ENCODE results near the gene RET.

Gene RET

DNA sequence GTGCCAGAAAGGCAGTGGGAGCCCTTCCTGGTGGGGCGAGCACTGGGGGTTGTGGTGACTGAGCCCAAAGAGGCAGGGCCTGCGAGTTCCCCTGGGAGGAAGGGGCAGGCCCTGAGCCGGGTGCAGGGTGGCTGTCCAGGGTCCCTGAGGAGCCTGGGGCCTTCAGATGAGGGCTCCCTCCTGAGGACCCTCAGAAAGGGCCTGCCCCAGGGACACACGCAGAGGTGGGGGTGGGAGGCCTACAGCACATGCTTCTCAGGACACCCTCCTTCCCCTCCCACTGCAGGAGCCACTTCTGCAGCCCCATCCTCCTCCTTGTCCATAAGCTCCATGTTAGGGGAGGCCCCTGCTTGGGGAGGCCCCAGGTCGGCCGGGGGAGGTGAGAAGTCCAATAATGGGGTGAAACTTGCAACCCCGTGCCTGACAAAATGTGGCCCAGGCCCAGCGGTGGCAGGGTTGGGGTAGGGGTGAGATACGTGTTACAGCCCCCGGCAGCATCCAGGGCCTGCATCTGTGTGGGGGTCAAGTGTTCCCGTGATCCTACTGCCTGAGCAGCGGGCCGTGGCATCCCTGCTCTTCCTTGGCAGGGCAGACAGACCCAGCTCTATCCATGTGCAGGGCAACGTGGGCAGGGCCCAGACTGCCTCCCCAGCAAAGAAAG is 31.8 kb upstream of the RET start:
- DNase-seq = no peak

DNA sequence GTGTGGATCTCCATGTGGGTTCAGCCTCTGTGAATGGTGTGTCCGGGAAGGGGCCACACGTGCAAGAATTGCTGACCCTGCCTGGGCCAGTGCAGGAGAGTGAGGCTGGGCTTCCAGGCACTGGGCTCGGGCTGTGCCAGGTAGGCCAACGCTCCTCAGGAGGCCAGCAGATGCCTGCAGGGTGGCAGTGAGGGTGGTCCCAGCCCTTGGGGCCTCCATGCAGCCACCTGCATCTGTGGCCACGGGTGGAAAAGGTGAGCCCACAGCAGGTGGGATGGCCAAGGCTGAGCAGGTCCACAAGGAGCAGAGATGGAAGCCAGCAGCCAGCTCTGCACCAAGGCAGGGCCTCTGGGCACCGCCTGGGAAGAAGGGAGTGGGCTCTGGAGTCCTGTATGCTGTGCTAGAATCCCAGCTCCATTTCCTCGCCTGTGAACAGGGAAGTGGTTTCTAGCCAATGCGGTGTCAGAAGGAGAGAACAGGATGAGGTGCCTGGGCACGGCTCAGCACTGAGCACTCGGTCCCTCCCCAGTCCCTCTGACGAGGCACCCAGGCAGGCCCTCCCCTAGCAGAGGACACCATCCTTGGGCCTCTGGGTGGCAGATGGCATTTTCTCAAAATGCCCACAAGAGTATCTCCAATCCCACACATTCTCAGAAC is 31.1 kb upstream of the RET start:
- no peak for DNase-seq

DNA sequence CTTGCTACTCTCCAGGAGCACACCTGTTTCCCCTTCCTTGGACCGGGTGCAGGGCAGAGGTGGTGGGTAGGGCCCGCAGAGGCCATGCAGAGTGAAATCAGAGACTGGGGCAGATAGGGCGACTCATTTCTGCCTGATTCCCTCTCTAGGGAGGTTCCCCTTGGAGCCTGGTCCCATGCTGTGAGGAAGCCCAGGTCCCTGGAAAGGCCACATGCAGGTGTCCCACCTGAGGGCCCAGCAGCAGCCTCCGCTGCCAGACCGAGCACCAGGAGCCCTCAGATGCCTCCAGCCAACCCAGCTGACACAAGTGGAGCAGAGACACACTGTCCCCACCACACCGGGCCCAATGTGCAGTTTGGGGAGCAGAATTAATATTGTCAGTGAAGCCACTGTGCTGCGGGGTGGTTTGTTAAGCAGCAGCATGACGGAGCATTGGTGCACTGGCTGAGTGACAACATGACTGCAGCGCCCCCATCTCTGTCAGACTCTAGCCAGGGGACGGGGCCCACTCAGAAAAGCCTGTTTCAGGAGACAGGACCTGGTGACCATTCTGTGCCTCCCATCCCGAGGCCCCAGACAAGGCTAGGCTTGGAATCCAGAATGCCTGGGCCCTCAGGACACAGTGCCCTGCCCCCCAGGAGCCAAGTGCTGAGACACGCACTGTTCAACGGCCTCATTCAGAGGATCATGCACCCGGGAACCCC is 30.4 kb upstream of the RET start:
- DNase-seq = no peak

DNA sequence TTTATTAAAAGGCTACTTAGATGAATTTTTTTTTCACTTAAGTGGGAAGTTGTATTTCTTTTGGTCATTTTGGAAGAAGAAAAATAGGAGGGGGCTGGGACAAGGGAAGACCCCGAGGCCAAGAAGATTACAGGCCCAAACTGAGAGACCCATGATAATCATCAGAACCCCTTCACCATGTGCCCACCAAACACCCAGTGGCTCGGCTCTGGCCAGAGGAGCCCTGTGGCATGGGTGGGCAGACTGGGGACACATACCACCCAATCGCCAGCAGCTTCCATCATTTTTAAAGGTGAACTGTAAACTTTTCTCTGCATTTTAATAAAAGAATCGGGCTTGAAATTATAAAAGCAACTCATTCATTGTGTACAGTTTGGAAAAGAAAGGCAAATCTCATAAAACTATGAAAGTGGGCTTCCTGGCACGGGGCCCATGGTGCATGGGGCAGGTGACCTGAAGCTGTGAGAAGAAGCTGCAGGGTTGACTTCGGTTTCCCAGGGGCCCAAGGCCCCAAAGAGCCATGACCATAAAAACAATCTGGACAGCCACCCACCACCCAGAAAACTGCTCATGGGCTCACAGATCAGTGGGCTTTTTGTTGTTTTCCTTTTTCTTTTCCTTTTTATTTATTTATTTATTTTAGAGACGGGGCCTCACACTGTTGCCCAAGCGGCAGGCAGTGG is 29.4 kb upstream of the RET start:
- DNase-seq = no peak

DNA sequence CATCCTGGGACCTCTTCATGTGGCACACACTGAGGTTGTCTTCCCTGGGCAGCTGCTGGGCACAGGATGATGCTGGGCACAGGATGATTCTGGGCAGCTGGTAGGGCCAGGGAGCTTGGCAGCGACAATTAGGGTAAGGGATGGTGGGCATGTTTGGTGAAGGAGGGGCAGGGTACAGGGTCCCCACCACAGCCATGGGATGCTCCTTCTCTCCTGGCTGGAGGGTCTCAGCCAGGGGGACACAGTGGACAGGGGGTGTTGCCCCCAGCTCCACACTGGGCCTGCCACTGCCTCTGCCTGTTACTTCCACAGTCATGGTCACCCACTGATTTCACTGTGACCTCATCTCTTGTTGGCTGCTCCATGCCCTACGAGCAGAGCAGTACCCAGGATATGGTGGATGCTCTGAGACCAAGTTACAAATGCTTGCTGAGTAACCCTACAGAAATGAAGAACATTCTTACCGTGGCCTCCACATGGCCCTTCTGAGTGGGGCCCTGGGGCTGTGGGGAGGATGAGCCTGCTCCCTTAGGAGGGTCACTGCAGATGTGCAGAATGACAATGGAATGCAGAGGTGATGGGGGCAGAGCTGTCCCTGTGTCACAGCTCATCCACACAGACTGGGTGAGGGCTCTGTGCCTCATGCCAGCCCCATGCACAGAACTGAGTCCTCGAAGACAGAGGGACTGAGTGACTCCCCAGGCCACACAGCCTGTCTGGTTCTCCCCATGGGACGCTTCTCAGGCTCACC is 28.4 kb upstream of the RET start:
- DNase-seq = no peak

DNA sequence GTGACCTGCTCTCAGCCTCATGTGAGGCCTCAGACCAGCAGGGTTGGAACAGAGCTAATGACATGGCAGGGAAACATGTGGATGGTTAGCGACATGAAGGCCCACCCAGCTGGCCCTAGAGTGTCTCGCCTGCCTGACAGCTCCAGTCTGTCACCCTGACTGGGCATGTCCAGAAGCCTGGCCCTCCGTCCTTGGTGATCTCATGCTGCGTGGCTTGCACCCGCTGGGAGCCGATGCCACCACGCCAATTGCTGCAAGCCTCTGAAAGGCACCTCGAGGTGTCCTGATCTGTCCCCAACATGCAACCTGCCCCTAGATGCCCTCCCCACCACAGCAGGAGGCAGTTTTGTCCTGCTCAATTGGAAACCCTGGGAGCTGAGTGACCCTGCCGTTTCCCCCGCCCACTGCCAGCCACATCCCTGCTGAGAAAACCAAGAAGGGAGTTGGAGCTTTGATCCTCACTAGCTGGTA is 27.8 kb upstream of the RET start:
- no peak for DNase-seq

DNA sequence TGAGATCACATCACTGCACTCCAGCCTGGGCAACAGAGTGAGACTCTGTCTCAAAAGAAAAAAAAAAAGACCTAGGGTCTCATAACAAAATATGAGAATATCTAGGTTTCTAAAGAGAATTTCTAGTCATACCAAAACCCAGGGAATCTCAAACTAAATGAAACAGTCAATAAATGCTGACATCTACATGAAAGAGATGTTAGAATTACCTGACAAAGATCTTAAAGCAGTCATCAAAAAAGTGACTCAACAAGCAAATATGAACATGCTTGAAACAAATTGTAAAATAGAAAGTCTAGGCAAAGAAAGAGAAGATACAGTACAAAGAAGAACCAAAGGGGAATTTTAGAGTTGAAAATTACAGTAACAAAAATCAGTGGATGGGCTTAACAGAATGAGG is 26.9 kb upstream of the RET start:
- no peak for DNase-seq

DNA sequence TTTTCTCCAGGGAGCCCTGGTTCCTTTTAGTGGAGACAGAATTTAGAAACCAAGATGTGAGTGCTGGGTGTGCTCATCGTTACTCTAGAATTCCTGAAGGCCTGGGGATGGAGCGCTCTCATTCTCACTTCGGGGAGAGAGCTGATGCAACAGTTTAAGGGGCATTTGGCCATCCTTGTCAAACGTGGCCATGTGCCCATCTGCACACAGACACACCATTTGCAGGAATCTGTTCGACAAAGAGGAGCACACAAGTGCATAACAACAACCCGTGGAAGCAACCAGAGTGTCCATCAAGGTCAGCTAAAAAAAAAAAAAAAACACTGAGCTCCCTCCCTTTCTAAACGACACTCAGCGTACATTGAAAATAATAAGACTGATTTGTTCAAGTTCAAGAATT is 23.0 kb upstream of the RET start:
- DNase-seq = no peak

DNA sequence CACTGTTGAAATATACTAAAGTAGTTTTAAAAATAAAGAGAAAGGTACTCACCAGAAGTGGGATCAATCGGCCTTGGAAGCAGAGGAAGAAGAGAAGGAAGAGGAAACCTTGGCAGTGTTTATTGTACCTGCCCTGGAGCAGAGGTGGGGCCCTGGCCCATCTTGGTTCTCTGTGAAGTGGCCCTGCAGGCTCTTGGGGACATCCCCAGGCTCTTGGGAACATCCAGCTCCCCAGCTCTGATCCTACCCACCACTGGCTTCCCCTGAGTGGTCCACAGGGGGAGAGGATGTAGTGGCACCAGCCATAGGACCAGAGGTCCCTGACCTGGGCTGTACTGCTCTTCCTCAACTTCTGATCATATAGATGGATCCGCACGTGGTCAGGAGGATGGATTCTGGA is 22.3 kb upstream of the RET start:
- DNase-seq = no peak

DNA sequence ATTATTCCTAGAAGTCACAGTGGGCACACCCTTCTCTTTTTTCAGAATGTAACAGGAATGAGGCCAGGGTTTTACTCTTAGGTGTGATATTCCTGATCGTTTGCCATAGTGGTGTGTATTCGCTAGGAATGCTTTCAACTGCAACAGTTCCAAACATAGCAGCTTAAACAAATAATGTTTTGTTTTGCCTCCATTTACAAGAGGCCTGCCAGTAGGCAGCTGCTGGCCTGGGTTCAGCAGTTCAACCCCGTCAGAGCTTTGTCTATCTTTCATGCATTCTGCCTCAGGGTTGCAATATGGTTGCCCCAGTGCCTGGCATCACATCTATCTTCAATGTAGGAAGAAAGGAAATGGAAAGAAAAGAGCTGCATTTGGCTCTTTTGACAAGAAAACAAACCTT is 21.7 kb upstream of the RET start:
- no peak for DNase-seq

DNA sequence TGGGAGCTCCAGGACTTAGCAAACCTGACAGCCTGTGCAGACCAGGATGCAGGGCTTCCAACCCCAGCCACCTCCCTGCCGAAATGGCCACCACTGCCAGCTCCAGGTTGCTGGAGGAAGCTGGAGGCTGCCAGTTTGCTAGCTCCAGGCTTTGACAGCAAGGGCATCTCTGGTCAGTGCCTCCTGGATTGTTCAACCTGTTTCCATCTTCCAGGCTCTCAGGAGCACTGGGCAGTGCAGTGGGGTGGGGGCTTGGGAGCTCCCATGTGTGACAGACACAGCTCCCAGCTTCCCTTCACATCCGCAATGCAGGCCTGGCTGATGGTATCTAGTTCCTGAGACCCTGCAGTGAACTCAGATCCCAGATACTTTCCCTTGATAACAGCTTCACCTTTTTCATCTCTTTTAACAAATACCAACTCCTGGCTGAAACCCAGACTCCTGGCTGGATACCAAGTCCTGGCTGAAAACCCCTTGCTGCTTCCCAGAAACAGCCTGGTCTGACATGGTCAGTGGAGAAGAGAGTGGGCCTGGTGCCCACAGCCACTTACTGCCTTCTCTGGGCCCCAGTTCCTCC is 20.8 kb upstream of the RET start:
- DNase-seq = no peak

DNA sequence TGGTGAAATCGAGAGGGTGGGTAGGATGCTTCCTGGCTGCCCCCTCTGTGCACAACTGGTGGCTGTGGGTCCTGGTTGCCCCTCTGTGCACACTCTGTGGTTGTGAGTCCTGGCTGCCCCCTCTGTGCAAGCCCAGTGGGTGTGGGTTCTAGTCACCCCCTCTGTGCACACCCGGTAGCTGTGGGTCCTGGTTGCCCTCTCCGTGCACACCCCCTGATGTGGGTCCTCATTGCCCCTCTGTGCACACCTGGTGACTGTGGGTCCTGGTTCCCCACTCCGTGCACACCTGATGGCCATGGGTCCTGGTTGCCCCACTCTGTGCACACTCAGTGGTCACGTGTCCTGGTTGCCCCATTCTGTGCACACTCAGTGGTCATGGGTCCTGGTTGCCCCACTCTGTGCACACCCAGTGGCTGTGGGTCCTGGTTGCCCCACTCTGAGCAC is 20.3 kb upstream of the RET start:
- no peak for DNase-seq

DNA sequence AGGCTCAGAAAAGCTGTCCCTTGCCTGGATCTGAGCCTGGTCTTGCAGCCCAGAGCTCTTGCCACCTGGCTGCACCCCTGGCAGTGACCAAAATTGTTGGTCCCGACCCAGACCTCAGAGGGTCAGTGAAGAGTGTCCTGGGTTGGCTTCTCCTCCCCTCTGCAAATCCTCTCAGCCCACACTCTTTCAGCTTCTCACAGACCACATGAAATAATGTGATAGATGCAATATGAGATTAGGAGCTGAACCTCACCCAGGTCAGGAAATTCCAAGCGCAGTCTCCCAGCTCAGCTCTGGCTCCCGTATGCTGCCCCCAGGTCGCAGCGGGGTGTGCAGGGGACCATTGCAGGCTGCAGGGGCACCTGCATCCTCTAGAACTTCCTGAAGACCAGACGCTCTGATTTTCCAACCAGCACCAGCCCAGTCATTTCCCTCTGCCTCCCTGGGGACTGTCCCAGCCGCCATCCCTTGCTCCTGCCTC is 19.6 kb upstream of the RET start:
- no peak for DNase-seq

DNA sequence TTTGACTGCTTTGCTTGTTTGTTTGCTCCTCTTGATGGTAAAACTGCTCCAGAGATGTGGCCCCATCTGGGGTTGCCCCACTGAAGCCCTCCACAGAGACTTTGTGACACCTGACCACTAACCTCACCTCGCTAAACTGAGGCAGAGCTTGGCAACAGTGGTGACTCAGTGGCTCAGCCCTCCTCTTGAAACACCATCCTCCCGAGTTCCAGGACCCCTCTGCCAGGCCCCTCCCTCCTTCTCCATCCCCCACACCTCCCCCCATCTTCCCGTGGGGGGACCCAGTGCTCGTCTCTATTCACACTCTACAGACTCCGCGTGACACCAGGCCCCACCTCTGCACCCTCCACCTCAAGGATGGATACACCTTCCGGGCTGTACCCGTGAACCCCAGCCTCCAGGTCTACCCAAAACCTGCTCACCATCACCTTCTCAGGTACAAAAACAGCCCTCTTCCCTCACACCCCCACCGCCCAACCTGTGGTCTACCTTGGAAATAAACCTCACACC is 19.0 kb upstream of the RET start:
- DNase-seq = no peak

DNA sequence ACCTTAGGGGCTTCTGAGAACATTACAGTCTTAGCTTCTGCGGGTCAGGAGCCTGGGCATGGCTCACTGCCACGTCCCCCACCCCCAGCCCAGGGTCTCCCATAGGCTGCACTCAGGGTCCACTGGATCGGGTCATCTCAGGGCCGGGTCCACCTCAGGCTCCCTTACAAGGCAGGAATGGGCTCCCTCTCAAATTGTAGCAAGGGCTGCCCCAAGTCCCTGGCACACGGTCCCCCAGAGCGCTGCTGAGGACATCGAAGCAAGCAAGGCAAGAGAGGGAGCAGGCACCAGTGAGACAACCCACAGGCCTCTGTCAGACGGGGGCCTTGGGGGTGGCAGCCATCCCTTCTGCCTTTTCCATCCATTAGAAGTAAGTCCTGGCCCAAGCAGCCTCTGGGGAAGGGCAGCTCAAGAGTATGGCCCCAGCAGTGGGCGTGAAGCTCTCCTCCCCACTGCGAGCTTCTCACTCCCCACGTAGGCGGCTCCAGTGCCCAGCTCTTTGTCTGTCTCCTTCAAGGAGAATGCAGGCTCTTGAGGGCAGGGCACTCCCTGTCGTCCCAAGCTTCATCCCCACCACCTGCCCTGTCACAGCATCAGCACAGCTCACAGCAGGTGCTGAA is 18.0 kb upstream of the RET start:
- DNase-seq = no peak

DNA sequence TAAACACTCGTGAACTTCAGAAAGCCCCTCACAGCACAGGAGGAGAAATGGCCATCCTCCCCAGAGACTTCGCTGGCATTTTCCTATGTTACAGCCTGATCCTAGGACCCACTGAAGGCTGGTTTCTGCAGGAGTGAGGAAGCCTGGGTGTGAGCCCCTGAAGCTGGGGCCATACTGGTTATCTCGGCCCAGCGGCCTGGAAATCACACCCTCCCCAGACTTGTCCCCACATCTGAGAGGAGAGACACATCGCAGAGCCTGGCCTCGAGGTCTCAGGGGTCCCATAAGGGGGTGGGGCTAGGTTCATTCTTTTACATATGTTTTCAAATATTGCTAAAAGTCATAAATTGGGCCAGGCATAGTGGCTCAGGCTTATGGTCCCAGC is 17.5 kb upstream of the RET start:
- DNase-seq = no peak

DNA sequence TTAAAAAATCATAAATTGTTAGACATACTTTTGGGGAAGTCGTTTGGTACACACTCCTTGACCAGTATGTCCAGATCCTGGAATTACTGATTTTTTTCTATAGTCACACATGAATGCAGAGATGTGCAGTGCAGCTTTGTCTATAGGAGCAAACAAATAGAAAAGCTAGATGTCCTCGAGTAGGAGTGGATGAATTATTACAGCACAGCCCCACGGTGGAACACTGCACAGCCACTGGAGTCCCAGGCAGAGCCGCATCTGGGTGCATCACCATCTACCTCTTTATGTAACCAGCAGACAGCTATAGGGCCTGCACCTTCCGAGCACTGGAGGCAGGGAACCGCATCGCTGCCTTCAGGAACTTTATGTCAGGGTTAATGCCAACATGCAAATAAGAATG is 17.0 kb upstream of the RET start:
- DNase-seq = no peak

DNA sequence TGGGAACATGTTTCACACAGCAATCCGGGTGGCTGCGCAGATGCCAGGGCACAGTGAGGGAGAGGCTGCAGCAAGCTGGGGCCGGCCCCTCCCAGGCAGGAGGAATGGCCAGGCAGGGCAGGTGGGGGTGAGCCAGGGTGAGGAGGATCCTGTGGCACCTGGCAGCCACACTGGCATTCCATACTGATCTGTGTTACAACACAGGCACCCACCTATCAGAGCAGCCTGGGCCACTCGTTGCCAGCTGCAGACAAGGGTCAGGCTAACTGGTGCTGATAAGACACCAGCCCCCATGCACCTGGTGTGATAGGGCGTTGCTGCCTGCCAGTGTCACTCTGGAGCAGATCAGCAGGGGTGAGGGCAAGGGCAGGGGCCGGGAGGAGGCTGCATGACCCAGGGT is 16.6 kb upstream of the RET start:
- DNase-seq = no peak

DNA sequence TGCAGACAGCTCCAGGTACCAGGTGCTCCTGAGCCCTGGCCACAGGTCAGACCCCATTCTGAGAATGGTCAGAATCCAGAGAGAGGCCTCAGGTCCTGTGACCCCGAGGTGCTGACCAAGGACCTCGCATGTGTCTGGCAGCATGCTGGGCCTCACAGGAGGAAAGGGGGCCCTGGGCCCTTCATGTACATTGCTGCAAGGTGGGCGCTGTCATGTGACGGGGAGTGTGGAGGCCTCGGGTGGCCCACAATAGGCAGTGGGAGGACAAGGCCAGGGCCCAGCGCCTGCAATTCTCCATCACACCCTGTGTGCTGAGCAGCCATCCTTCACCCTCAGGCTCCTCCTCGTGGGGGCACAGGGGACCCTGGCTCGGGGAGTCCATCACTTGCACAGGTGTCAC is 15.5 kb upstream of the RET start:
- no peak for DNase-seq

DNA sequence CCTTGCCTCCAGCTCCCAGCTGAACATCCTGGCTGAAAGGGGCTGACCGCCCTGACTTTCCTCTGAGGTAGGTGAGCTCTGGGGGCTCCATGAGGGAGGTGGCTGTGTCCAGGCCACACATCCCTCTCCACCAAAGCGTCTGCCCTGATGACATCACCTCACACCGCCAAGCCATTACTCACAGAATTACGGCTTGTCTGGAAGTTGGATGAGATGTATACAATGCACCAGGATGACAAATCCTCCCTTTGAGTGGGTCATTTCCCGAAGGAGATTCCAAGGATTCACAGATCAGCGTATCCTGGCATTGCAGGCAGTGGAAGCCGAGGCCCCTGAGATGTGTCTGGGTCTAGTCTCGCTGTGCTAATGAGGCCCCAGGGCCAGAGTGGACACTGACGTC is 15.1 kb upstream of the RET start:
- no peak for DNase-seq

DNA sequence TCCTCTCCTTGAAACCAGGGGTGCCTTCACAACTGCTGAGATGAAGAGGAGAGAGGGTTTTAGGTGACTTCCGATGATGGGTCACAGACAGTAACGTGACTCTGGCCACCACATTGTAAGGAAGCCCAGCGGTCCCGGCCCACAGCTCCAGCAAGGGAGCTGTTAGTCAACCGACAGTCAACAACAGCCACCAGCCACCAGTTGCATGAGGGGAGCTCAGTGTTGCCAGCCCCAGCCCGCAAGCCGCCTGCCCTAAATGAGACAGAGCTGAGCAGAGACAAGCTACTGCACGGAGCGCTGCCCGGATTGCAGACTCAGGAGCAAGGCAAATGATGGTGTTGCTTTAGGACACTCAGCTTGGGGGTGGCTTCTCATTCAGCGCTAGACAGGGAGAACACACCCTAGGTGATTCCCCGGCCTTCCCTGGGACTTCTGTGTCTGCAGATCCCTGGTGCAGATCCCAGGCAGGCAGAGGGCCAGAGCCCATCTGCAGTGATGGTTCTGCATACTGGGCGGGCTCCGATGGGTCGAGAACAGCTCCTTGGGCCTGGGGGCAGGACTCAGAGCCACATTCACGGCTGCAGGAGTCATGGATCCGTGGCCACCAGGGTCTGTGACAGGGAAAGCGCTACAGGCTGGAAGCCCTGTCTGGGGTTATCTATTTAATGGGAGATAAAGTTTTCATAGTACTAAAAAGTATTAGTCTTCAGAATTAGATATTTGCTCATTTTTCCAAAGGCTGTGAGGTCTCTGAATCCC is 14.3 kb upstream of the RET start:
- DNase-seq = no peak

Measured in NCI-H1694 (cell line).